SK-N-SH (cell line): ENCODE results near the gene LDLRAP1. TPM values are rescaled to one million over a fixed set of nuclear protein-coding genes. Genes with fewer than 3 reads are reported as not detected.

Experiments used
- CTCF ChIA-PET: fragments of 300-600, 350-600 bp; formaldehyde crosslinking; extraction: SDS; loops from one replicate; lab custom pipeline; 2021; lab: Yijun Ruan, JAX
- POLR2A ChIA-PET: fragments of 350-600 bp; sonication (Branson Sonifier 250); formaldehyde crosslinking; extraction: SDS; loops from one replicate; lab custom pipeline; 2020; ENCODE audit warnings: antibody characterized with exemption, inconsistent platforms; lab: Yijun Ruan, JAX
- DNase-seq: peaks from one replicate; pipeline ENCODE4 v3.0.0; 2012
- H2AFZ ChIP-seq: fragments of 200-600 bp; sonication (generic); 2 replicates; pipeline ENCODE4 v1.8.1; 2016; ENCODE audit warnings: antibody characterized with exemption, mild to moderate bottlenecking, low read depth
- H3F3A ChIP-seq: fragments of 200-600 bp; sonication (generic); replicated peaks from 2 replicates; pipeline ENCODE3; 2016; ENCODE audit warnings: antibody characterized with exemption, mild to moderate bottlenecking; ENCODE audit not compliant: insufficient read depth
- H3K27ac ChIP-seq, 2 experiments: fragments of 200-500 bp in 1 of 2; fragments of 200-600 bp in 1 of 2; sonication (Bioruptor generic) in 1 of 2; sonication (generic), shearing (Covaris generic) in 1 of 2; 2 replicates each; pipeline versions ENCODE4 v1.5.1 to v1.6.1; 2014 to 2016; ENCODE audit warnings: low read depth in 2 of 2, inconsistent platforms in 1 of 2, low read length in 1 of 2, mild to moderate bottlenecking in 1 of 2, mixed read lengths in 1 of 2
- H3K27me3 ChIP-seq: fragments of 200-600 bp; sonication (generic), shearing (Covaris generic); 2 replicates; pipeline ENCODE4 v1.6.1; 2016; ENCODE audit warnings: mixed run types; ENCODE audit not compliant: insufficient read depth
- H3K36me3 ChIP-seq, 2 experiments: fragments of 200-500 bp in 1 of 2; fragments of 200-600 bp in 1 of 2; sonication (Bioruptor generic) in 1 of 2; sonication (generic) in 1 of 2; replicated peaks in 1 of 2; 2 replicates each; pipeline versions ENCODE3 to v1.5.1; 2014 to 2016; ENCODE audit warnings: low read length in 1 of 2, mild to moderate bottlenecking in 1 of 2; ENCODE audit not compliant: insufficient read depth in 2 of 2, control insufficient read depth in 1 of 2
- H3K4me1 ChIP-seq, 2 experiments: fragments of 200-500 bp in 1 of 2; fragments of 200-600 bp in 1 of 2; sonication (Bioruptor generic) in 1 of 2; sonication (generic), shearing (Covaris generic) in 1 of 2; 2 replicates each; pipeline versions ENCODE4 v1.5.1 to v1.6.1; 2014 to 2016; ENCODE audit warnings: low read depth in 1 of 2, low read length in 1 of 2, mixed run types in 1 of 2; ENCODE audit not compliant: insufficient read depth in 2 of 2, control insufficient read depth in 1 of 2
- H3K4me2 ChIP-seq: fragments of 200-600 bp; sonication (generic), shearing (Covaris generic); 2 replicates; pipeline ENCODE4 v1.6.1; 2017; ENCODE audit warnings: mixed run types
- H3K4me3 ChIP-seq, 2 experiments: fragments of 200-500 bp in 1 of 2; fragments of 200-600 bp in 1 of 2; sonication (Bioruptor generic) in 1 of 2; sonication (generic), shearing (Covaris generic) in 1 of 2; 2 replicates each; pipeline versions ENCODE4 v1.5.1 to v1.8.1; 2014 to 2016; ENCODE audit warnings: low read depth in 2 of 2, inconsistent platforms in 1 of 2, low read length in 1 of 2, mild to moderate bottlenecking in 1 of 2, mixed read lengths in 1 of 2, moderate library complexity in 1 of 2
- H3K79me2 ChIP-seq: fragments of 200-600 bp; sonication (generic); 2 replicates; pipeline ENCODE4 v1.8.1; 2017; ENCODE audit warnings: mild to moderate bottlenecking; ENCODE audit not compliant: insufficient read depth
- H3K9ac ChIP-seq: fragments of 200-600 bp; sonication (generic); 2 replicates; pipeline ENCODE4 v1.6.1; 2017; ENCODE audit warnings: mixed run types
- H3K9me2 ChIP-seq: fragments of 200-600 bp; sonication (generic); 2 replicates; pipeline ENCODE4 v1.6.1; 2017; ENCODE audit warnings: mixed run types
- H3K9me3 ChIP-seq: fragments of 200-600 bp; sonication (generic); 2 replicates; pipeline ENCODE4 v1.6.1; 2017; ENCODE audit warnings: mixed run types, mild to moderate bottlenecking, moderate library complexity
- H4K20me1 ChIP-seq: fragments of 200-600 bp; sonication (generic); 2 replicates; pipeline ENCODE4 v1.6.1; 2017; ENCODE audit warnings: mild to moderate bottlenecking, mixed run types; ENCODE audit not compliant: insufficient read depth
- ELF1 ChIP-seq: IDR thresholded peaks from 2 replicates; pipeline ENCODE4 v1.4.0; 2012
- EP300 ChIP-seq, 2 experiments: IDR thresholded peaks; 2 replicates each; pipeline versions ENCODE4 v1.4.0 to v1.6.1; 2012; ENCODE audit warnings: borderline replicate concordance in 1 of 2, low read depth in 1 of 2, low read length in 1 of 2
- IRF3 ChIP-seq: fragments of 150-350 bp; IDR thresholded peaks from 2 replicates; pipeline ENCODE4 v1.6.1; 2016; ENCODE audit warnings: mild to moderate bottlenecking, low read depth, low read length
- MAX ChIP-seq: IDR thresholded peaks from 2 replicates; pipeline ENCODE4 v1.4.0; 2012; ENCODE audit warnings: low read depth
- MEF2A ChIP-seq: IDR thresholded peaks from 2 replicates; pipeline ENCODE4 v1.4.0; 2012; ENCODE audit warnings: low read depth, borderline replicate concordance
- NRF1 ChIP-seq: IDR thresholded peaks from 2 replicates; pipeline ENCODE4 v1.6.1; 2012; ENCODE audit warnings: low read depth, mild to moderate bottlenecking, low read length
- PBX3 ChIP-seq: IDR thresholded peaks from 2 replicates; pipeline ENCODE4; 2012
- POLR2AphosphoS5 ChIP-seq: IDR thresholded peaks from 2 replicates; pipeline ENCODE4 v1.6.1; 2012; ENCODE audit warnings: low read depth, low read length
- RAD21 ChIP-seq: IDR thresholded peaks from 2 replicates; pipeline ENCODE4 v1.6.1; 2012; ENCODE audit warnings: mild to moderate bottlenecking, low read length
- RCOR1 ChIP-seq: fragments of 150-350 bp; IDR thresholded peaks from 2 replicates; pipeline ENCODE4 v1.6.1; 2017; ENCODE audit warnings: antibody characterized with exemption, low read length
- RFX5 ChIP-seq: IDR thresholded peaks from 2 replicates; pipeline ENCODE4 v1.6.1; 2012; ENCODE audit warnings: mild to moderate bottlenecking, improper control_type of control experiment, low read length
- RXRA ChIP-seq: IDR thresholded peaks from 2 replicates; pipeline ENCODE4 v1.4.0; 2012; ENCODE audit warnings: low read depth, mild to moderate bottlenecking, borderline replicate concordance
- SIN3A ChIP-seq: IDR thresholded peaks from 2 replicates; pipeline ENCODE4 v1.6.1; 2012; ENCODE audit warnings: low read depth, mild to moderate bottlenecking, low read length, moderate library complexity, borderline replicate concordance
- SMC3 ChIP-seq: IDR thresholded peaks from 2 replicates; pipeline ENCODE4 v1.6.1; 2012; ENCODE audit warnings: low read depth, low read length, improper control_type of control experiment
- TAF1 ChIP-seq: IDR thresholded peaks from 2 replicates; pipeline ENCODE4 v1.6.1; 2012; ENCODE audit warnings: low read depth, mild to moderate bottlenecking, low read length, moderate library complexity, borderline replicate concordance
- TCF12 ChIP-seq: IDR thresholded peaks from 2 replicates; pipeline ENCODE4 v1.4.0; 2012
- USF1 ChIP-seq: IDR thresholded peaks from 2 replicates; pipeline ENCODE4 v1.4.0; 2012; ENCODE audit warnings: low read depth, borderline replicate concordance
- ZBTB33 ChIP-seq: IDR thresholded peaks from 2 replicates; pipeline ENCODE4 v1.4.0; 2012; ENCODE audit warnings: low read depth, borderline replicate concordance
- WGBS: methylation state at CpG from one replicate; pipeline ENCODE4 v1.1.6; 2017; ENCODE audit warnings: low lambda C conversion rate; 5-methylcytosine and 5-hydroxymethylcytosine counted together
- polyA plus RNA-seq, 3 experiments: library from polyadenylated mRNA; depleted of rRNA; stranded (reverse); fragments of >200 nt; gene quantifications; 2 replicates each; pipeline ENCODE4 v1.2.3, GENCODE V29; 2012
- TF ChIP-seq, protein P1 (sequence below): fragments of 150-350 bp; IDR thresholded peaks from 2 replicates; pipeline ENCODE4 v1.6.1; 2017; ENCODE audit warnings: antibody characterized with exemption, low read length, low read depth, borderline replicate concordance

Gene LDLRAP1
- polyA plus RNA-seq (2012; rRNA removed) = 15.8 and 19.1 TPM in 2 replicates
- 10.1 and 13.7 TPM in 2 replicates for polyA plus RNA-seq (2012; cell fraction: cytosol; rRNA removed)
- polyA plus RNA-seq (2012; cell fraction: nucleus; rRNA removed) = 29.4 and 29.5 TPM in 2 replicates

DNA sequence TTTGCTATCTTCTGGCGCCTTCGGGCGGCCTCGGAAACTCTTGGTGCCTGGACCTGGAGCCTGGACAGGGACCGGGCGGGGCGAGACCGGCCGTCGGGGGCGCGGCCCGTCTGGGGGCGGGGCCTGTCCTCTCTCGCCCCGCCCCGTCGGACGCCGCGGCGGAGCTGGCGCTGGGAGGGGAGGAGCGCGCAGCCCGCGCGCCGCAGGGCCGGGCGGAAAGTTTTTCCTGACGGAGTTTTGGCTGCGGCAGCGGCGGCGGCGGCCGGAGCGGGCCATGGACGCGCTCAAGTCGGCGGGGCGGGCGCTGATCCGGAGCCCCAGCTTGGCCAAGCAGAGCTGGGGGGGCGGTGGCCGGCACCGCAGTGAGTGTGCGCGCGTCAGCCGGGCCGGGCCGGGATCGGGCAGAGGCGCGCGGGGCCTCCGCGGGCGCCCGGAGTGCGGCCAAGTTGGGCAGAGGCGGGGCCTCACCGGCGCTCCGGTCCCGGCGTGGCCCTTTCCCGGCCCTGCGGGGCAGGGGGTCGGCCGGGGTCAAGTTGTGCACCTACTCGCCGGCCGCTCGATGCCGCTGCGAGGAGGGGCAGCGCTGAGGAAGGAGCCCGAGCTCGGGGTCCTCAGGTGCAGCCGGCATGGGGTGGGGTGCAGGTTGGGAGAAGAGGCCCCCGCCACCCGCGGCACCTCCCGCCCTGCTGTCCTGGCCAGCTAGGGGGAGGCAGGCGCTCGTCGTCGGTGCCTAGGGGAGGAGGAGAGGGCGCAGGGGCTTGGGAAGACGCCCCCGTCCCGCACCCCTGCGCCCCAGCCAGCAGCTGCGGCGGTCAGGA, at the start of gene LDLRAP1:
Gene LDLRAP1, plus strand, starts transcription at position 182 of the 818 bp plus-strand sequence. Its CDS starts 93 bp downstream, at position 275.
- H3K9me2 ChIP-seq = no peaks in the 10 kb centered on the region
- H3K36me3 ChIP-seq = no peaks in the 10 kb centered on the region
- H4K20me1 ChIP-seq = peaks cover 14% of the 10 kb centered on the region; the same call in 1 of the 2 replicates
- H3K9ac ChIP-seq = peak within 1 kb of the TSS; percentile 71
- H3K4me2 ChIP-seq = peak within 1 kb of the TSS; percentile 98
- 2% methylated on average over 30 of the region's 99 CpGs for WGBS
- no peaks in the 10 kb centered on the region for H3K27me3 ChIP-seq
- POLR2A ChIA-PET = no interaction called here
- H3K4me1 ChIP-seq = peaks cover 6 to 23% of the 10 kb centered on the region in 2 experiments; a peak in 2 of 4 replicates
- H3F3A ChIP-seq = no peaks in the 10 kb centered on the region
- H3K79me2 ChIP-seq = peaks cover 40% of the 10 kb centered on the region; the same call in 1 of the 2 replicates
- peak within 1 kb of the TSS; percentile 76 for H3K4me3 ChIP-seq
- peak within 1 kb of the TSS; percentile 63; the same call in 1 of the 2 replicates for H2AFZ ChIP-seq
- H3K9me3 ChIP-seq = no peaks in the 10 kb centered on the region
- DNase-seq = peak; percentile 96
- CTCF ChIA-PET = interaction anchor here (0.7 to 1.4 kb wide), 4 partner anchors 14 to 266 kb away, joined by 3 read pairs; no protein-coding TSS in a partner anchor
- H3K27ac ChIP-seq = peak within 1 kb of the TSS in 1 of 2 experiments; percentile 32; a peak in 1 of 4 replicates
- TF ChIP-seq NRF1 (peak; percentile 42; the same call in 1 of the 2 replicates), TAF1 (peak; percentile 38; the same call in 1 of the 2 replicates), MEF2A (no peak), POLR2AphosphoS5 (peak; percentile 48; the same call in 1 of the 2 replicates), SIN3A (no peak)

DNA sequence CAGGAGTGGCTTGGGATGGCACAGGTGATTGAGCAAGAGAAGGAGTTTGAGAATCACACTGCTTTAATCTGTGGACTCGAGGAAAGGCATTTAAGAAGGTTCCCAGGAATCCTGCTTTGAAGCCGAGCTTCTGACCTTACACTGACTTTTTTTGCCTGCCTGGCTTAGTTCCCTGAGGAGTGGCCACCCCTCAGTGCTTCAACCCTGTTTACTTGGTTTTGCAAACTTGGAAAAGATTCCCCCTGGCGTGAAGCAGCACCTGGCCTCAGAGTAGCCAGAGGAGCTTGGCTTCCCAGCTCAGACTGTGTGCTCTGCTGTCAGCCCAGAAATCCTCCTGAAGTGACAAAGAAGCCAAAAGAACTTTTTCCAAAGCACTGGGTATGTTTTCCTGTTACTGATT, 48.5 kb upstream of the LDLRAP1 start:
- Histone ChIP-seq H2AFZ (no peak overlapping the region), H3K4me3 (no peak overlapping the region), H3K4me1 (no peaks in the 10 kb centered on the region), H3K27me3 (no peaks in the 10 kb centered on the region), H3K9me3 (no peaks in the 10 kb centered on the region), H3K9ac (no peak overlapping the region), H3K4me2 (no peak overlapping the region), H3K9me2 (no peaks in the 10 kb centered on the region), H4K20me1 (no peaks in the 10 kb centered on the region), H3F3A (peaks cover 17% of the 10 kb centered on the region), H3K27ac (no peak overlapping the region), H3K79me2 (no peaks in the 10 kb centered on the region), H3K36me3 (peaks cover 43 to 61% of the 10 kb centered on the region in 2 experiments)
- CTCF ChIA-PET = interaction anchor here (1.0 to 1.2 kb wide), 2 partner anchors 9 to 23 kb away, joined by 3 to 4 read pairs; no protein-coding TSS in a partner anchor
- POLR2A ChIA-PET = no interaction called here
- WGBS = 91% methylated on average over 3 of the region's 3 CpGs
- DNase-seq = no peak
- no peak for TF ChIP-seq RCOR1
- TF ChIP-seq PBX3 = no peak
- no peak for TF ChIP-seq MAX
- no peak for TF ChIP-seq RAD21
- TF ChIP-seq EP300 (IDR thresholded peaks at IDR 0.05; ENCODE audit: borderline replicate concordance in 1 of 2, low read depth in 1 of 2, low read length in 1 of 2) = no peak
- no peak for TF ChIP-seq TCF12
- no peak for TF ChIP-seq SMC3
- TF ChIP-seq RXRA = no peak
- TF ChIP-seq RFX5 = no peak
- TF ChIP-seq ELF1 = no peak
- no peak for TF ChIP-seq IRF3
- TF ChIP-seq USF1 = no peak
- no peak for TF ChIP-seq ZBTB33
- TF ChIP-seq, protein P1, sequence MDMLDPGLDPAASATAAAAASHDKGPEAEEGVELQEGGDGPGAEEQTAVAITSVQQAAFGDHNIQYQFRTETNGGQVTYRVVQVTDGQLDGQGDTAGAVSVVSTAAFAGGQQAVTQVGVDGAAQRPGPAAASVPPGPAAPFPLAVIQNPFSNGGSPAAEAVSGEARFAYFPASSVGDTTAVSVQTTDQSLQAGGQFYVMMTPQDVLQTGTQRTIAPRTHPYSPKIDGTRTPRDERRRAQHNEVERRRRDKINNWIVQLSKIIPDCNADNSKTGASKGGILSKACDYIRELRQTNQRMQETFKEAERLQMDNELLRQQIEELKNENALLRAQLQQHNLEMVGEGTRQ = no peak
- TF ChIP-seq TAF1 = no peak
